Gastrocnemius medialis (tissue), 4 donors: Measurements from ENCODE around the gene BRF1. TPM values are rescaled to one million over a fixed set of nuclear protein-coding genes. Genes with fewer than 3 reads are reported as not detected.
A peak's percentile ranks its signal among the peaks of the same experiment; 100 is the strongest.

Source experiments
- ATAC-seq, 2 donors: fragments of 150-250 bp; one replicate each; pipeline ENCODE4 v1.9.1; 2016
- DNase-seq, 2 donors: peaks; one replicate each; pipeline ENCODE4 v3.0.0-alpha.2; 2019
- H3K27ac ChIP-seq, 4 donors: fragments of 200-600 bp; sonication (generic); 1 replicate in 1 of 4; 2 replicates in 3 of 4; pipeline ENCODE4 v1.5.1; 2016 to 2018; ENCODE audit warnings: mild to moderate bottlenecking in 2 of 4, moderate library complexity in 1 of 4
- H3K27me3 ChIP-seq, 3 donors: fragments of 200-600 bp; sonication (generic) in 2 of 3; 1 replicate in 1 of 3; 2 replicates in 2 of 3; pipeline versions ENCODE4 v1.5.1 to v1.6.0; 2016 to 2019; ENCODE audit warnings: mild to moderate bottlenecking in 1 of 3, moderate library complexity in 1 of 3
- H3K36me3 ChIP-seq, 2 donors: fragments of 200-600 bp; sonication (generic) in 1 of 2; one replicate each; pipeline ENCODE4 v1.5.1; 2017 to 2018
- H3K4me1 ChIP-seq, 2 donors: fragments of 200-600 bp; sonication (generic) in 1 of 2; one replicate each; pipeline ENCODE4 v1.5.1; 2016 to 2017; ENCODE audit warnings: mild to moderate bottlenecking in 2 of 2
- H3K4me3 ChIP-seq, 4 donors: fragments of 200-600 bp; sonication (generic) in 3 of 4; 1 replicate in 1 of 4; 2 replicates in 3 of 4; pipeline ENCODE4 v1.5.1; 2016 to 2019; ENCODE audit warnings: mild to moderate bottlenecking in 2 of 4
- H3K9me3 ChIP-seq, 3 donors: fragments of 200-600 bp; sonication (generic) in 2 of 3; 1 replicate in 1 of 3; 2 replicates in 2 of 3; pipeline ENCODE4 v1.5.1; 2016 to 2019
- CTCF ChIP-seq, 5 experiments: fragments of 450-650 bp in 3 of 5; fragments of 200-600 bp in 2 of 5; sonication (generic) in 2 of 5; IDR thresholded peaks in 4 of 5; conservative IDR thresholded peaks in 1 of 5; 1 replicate in 4 of 5; 2 replicates in 1 of 5; pipeline ENCODE4 v1.5.1; 2016 to 2019; ENCODE audit warnings: antibody characterized with exemption in 5 of 5, mild to moderate bottlenecking in 3 of 5, moderate library complexity in 3 of 5
- POLR2A ChIP-seq, 2 donors: fragments of 450-650 bp; IDR thresholded peaks; one replicate each; pipeline ENCODE4 v1.6.1; 2017; ENCODE audit warnings: antibody characterized with exemption in 2 of 2, mild to moderate bottlenecking in 2 of 2, moderate library complexity in 2 of 2
- in situ Hi-C, 4 donors: fragments of 200-750 bp; cut with MboI; loops; one replicate each; pipeline versions ENCODE4 v1.15.0 to v1.8.0; 2017; ENCODE audit warnings: low sequenced_read_pairs in 4 of 4
- intact Hi-C: fragments of 100-400 bp; cut with DNase I; formaldehyde crosslinking; loops from one replicate; pipeline ENCODE4 v1.15.1; 2023; ENCODE audit warnings: low total_unique reads
- total RNA-seq, 4 donors: library from RNA; depleted of rRNA; stranded (reverse); fragments of >200 nt; gene quantifications; one replicate each; pipeline versions ENCODE4 v1.1.0 to v1.2.3, GENCODE V29; 2016

The BRF1 gene
- total RNA-seq, 4 donors from 2014 or later: 19.5 to 27.4 (median 21.4) TPM

GRCh38 chr14:105315211-105315721 is 14.5 kb upstream of the BRF1 start:
- intact Hi-C loops (no loop called here), in situ Hi-C loops (no loop called here)
- H3K27ac ChIP-seq: peak overlapping the region; percentile 77 to 84 (median 81)
- H3K4me3 ChIP-seq: peak overlapping the region; percentile 60 to 79 (median 67)
- no peaks in the 10 kb centered on the region for H3K36me3 ChIP-seq
- TF ChIP-seq CTCF (IDR thresholded peaks at IDR 0.05 in 4 of 5, conservative IDR thresholded peaks at IDR 0.05 in 1 of 5) (no peak), POLR2A (IDR thresholded peaks at IDR 0.05) (no peak)
- ATAC-seq (peak; percentile 4 to 8), DNase-seq (no peak)
- peaks cover 34 to 35% of the 10 kb centered on the region in 2 donors for H3K4me1 ChIP-seq
- no peaks in the 10 kb centered on the region for H3K27me3 ChIP-seq
- no peaks in the 10 kb centered on the region for H3K9me3 ChIP-seq

DNA sequence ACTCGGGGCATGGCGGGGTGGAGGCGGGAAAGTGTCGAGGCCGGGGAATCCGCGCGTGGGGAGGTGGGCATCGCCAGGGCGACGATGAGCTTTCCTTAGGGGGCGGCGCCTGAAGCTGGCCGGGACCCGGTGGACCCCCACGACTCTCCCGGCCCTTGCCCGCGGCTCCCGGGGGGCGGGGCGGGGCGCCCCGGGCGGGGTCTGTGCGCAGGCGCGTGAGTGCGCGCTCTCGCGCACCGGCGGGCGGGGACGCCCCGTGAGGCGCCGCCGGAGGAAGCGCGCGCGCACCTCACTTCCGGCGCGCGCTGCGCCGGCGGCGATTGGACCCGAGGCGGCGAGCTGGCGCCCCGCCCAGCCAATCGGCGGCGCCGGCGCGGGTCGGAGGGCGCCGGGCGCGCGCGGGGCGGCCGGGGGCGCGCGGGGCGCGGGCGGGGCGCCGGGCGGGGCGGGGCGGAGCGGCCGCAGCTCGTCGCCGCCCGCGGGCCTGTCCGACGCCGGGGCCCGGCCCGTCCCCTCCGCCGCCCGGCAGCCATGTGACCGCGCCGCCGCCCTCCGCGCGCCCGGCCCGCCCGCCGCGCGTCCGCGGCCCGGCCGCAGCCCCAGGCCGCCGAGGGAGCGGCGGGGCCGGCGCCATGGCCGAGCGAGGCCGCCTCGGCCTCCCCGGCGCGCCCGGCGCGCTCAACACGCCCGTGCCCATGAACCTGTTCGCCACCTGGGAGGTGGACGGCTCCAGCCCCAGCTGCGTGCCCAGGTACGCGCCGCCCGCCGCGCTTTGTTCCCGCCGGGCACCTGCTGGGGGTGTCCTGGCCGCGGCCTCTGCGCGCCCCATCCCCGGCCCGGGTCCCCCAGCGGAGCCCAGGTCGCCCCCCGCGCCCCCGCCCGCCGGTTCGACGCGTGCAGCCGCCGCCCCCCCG is 13.7 kb upstream of the BRF1 start, which contains the start of gene PACS2:
TSS of gene PACS2 (plus strand) at position 462 of the 914 bp plus-strand sequence. CDS start at position 633, 171 bp downstream.
- H3K4me1 ChIP-seq: peaks cover 34 to 35% of the 10 kb centered on the region in 2 donors
- H3K36me3 ChIP-seq: no peaks in the 10 kb centered on the region
- in situ Hi-C loops (no loop called here), intact Hi-C loops (loop anchor here (1.0 kb wide), 1 partner anchor 13 kb away; the partner anchor contains the start of gene BRF1)
- H3K27ac ChIP-seq: peak within 1 kb of the TSS; percentile 83 to 97 (median 90)
- peak within 1 kb of the TSS; percentile 68 to 81 (median 75) for H3K4me3 ChIP-seq
- no peaks in the 10 kb centered on the region for H3K9me3 ChIP-seq
- DNase-seq: peak; percentile 46 to 65
- TF ChIP-seq CTCF (IDR thresholded peaks at IDR 0.05 in 4 of 5, conservative IDR thresholded peaks at IDR 0.05 in 1 of 5) (no peak), POLR2A (IDR thresholded peaks at IDR 0.05) (peak; percentile 46 to 57)
- ATAC-seq: peak; percentile 80
- no peaks in the 10 kb centered on the region for H3K27me3 ChIP-seq

DNA sequence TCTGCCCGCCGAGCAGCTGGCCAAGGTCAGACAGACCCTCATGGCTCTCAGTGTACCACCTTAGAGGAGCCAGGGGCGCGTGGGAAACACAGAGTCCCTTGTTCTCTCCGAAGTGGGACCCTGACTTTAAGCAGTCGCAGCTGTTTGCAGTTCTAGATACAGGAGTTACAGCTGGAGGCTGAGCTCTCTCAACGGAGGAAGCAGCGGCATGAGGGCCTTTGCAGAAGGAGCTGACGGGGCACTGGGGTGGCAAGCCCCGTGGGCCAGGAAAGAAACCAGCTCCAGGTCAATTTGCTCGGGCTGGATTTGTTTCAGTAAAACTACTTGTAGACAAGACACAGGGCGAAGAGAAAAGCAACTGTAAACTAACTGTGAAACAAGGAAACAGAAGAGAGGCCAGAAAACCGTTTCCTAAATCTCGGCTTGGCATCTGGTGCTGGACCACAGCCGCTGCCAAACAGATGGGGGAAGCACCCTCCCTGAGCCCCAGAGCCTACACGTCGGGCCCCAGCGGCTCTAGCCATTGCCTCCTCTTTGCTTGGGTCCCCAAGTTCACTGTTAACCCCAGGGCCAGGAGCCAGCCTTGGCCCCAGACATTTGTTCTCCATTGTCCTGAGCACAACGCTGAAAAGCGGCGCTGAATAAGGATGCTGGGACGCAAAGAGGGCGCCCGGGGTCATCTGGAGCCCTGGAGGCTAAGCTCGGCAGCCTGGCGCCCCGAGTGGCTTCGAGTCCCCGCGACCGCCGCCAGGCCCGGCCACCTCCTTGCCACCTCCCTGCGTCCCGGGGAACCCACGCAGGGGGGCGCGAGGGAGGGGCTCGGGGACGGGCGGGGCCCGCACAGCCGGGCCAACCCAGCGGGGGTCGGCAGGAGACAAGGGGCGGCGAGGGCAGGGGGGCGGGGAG is 12.8 kb upstream of the BRF1 start:
- no peak for DNase-seq
- peak overlapping the region; percentile 68 to 81 (median 73) for H3K4me3 ChIP-seq
- no peaks in the 10 kb centered on the region for H3K36me3 ChIP-seq
- peak; percentile 7 to 26 for ATAC-seq
- intact Hi-C loops (loop anchor here (1.0 kb wide), 1 partner anchor 12 kb away; the partner anchor contains the start of gene BRF1), in situ Hi-C loops (no loop called here)
- peak overlapping the region; percentile 83 to 97 (median 90) for H3K27ac ChIP-seq
- H3K4me1 ChIP-seq: peaks cover 34 to 35% of the 10 kb centered on the region in 2 donors
- TF ChIP-seq POLR2A (IDR thresholded peaks at IDR 0.05): no peak
- no peak for TF ChIP-seq CTCF (IDR thresholded peaks at IDR 0.05 in 4 of 5, conservative IDR thresholded peaks at IDR 0.05 in 1 of 5)
- no peaks in the 10 kb centered on the region for H3K27me3 ChIP-seq
- H3K9me3 ChIP-seq: no peaks in the 10 kb centered on the region

GRCh38 chr14:105312973-105313372 is 12.2 kb upstream of the BRF1 start:
- Histone ChIP-seq H3K27ac (no peak overlapping the region), H3K27me3 (no peaks in the 10 kb centered on the region), H3K36me3 (no peaks in the 10 kb centered on the region), H3K4me1 (peaks cover 32 to 34% of the 10 kb centered on the region in 2 donors), H3K9me3 (no peaks in the 10 kb centered on the region), H3K4me3 (no peak overlapping the region)
- in situ Hi-C loops (no loop called here), intact Hi-C loops (no loop called here)
- TF ChIP-seq POLR2A (IDR thresholded peaks at IDR 0.05) (no peak), CTCF (IDR thresholded peaks at IDR 0.05 in 4 of 5, conservative IDR thresholded peaks at IDR 0.05 in 1 of 5) (no peak)
- DNase-seq (no peak), ATAC-seq (no peak)
